Measurements from ENCODE around the gene HDGFL2. TPM values are rescaled to one million over a fixed set of nuclear protein-coding genes. Genes with fewer than 3 reads are reported as not detected.
A peak's percentile ranks its signal among the peaks of the same experiment; 100 is the strongest.

The HDGFL2 gene
- polyA plus RNA-seq, 6 donors from 2014 or later: 0.91 to 22.7 (median 11.5) TPM

DNA sequence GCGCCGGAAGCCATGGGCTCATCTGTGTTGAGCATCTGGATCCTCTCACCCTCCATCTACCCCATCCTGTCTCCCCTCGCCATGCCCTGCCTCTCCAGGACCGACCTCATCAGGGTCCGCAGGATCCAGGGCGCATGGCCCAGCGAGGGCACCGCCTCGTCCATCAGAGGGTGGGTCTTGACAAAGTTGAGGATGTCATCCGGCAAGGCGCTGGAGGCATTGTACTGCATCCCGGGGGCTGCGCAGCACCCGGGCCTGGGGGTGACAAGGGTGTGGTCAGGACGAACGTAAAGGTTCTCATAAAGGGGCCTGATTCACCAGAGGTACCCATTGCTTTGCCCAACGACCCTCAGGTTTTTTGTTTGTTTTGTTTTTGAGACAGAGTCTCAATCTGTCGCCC, 77.9 kb downstream of the HDGFL2 start:
- Mint-ChIP-seq H3K36me3 (no peaks in the 10 kb centered on the region), H3K4me1 (peaks cover 0 to 10% (median 0%) of the 10 kb centered on the region in 3 donors), H3K27me3 (peaks cover 0 to 32% (median 14%) of the 10 kb centered on the region in 3 donors), H3K27ac (peak overlapping the region in 1 of 6 donors; percentile 44), H3K9me3 (peaks cover 0 to 12% (median 0%) of the 10 kb centered on the region in 7 donors), H3K4me3 (no peak overlapping the region)
- no peak for DNase-seq
- ATAC-seq (ENCODE audit: low read depth in 2 of 2): no peak

DNA sequence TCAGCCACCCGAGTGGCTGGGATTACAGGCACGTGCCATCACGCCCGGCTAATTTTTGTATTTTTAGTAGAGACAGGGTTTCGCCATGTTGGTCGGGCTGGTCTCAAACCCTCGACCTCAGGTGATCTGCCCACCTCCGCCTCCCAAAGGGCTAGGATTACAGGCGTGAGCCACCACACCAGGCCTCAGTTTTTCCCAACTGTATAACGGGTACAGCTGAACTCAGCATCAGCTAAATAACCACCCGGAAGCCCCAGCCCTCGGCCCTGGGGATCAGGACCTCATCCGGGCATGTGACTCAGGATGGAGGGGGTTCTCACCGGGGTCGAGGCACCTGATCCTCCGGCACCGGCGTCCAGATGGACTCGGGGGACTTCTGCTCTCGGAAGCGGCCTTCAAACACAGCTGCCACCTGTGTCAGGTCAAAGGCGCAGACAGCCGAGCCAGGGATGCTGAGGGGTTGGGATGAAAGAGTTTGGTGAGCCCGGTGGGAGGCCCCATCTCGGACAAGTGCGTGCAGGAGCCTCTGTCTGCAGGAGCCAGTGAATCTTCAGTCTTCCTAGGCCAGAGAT, 78.5 kb downstream of the HDGFL2 start:
- Mint-ChIP-seq H3K4me1 (peaks cover 0 to 10% (median 0%) of the 10 kb centered on the region in 3 donors), H3K27me3 (peaks cover 0 to 32% (median 14%) of the 10 kb centered on the region in 3 donors), H3K4me3 (no peak overlapping the region), H3K9me3 (peaks cover 0 to 12% (median 0%) of the 10 kb centered on the region in 7 donors), H3K36me3 (no peaks in the 10 kb centered on the region), H3K27ac (no peak overlapping the region)
- DNase-seq (no peak), ATAC-seq (ENCODE audit: low read depth in 2 of 2) (no peak)

Other genes with a start within 250 kb of the HDGFL2 start
- gene EBI3, start 242.8 kb upstream of the HDGFL2 start, polyA plus RNA-seq (ENCODE audit: low read depth in 6 of 6): 1 to 10 TPM; 1.0 to 7.3 (median 3.6) TPM
- gene YJU2, start 225.2 kb upstream of the HDGFL2 start, polyA plus RNA-seq (ENCODE audit: low read depth in 6 of 6): 10 to 100 TPM; 25.0 to 42.8 (median 30.7) TPM
- not detected for gene SHD, start 193.0 kb upstream of the HDGFL2 start, polyA plus RNA-seq (ENCODE audit: low read depth in 6 of 6)
- gene TMIGD2, start 169.9 kb upstream of the HDGFL2 start, polyA plus RNA-seq (ENCODE audit: low read depth in 6 of 6): not detected
- gene FSD1, start 167.7 kb upstream of the HDGFL2 start, polyA plus RNA-seq (ENCODE audit: low read depth in 6 of 6): 1 to 10 TPM in 3 of 6 donors, under 1 TPM in 1, not detected in 2; 1.00 to 1.6 (median 1.3) TPM
- gene STAP2, start 133.5 kb upstream of the HDGFL2 start, polyA plus RNA-seq (ENCODE audit: low read depth in 6 of 6): under 1 TPM in 1 of 6 donors, not detected in 5; 0.94 TPM
- gene MPND, start 128.7 kb upstream of the HDGFL2 start, polyA plus RNA-seq (ENCODE audit: low read depth in 6 of 6): 1 to 10 TPM; 4.6 to 6.3 (median 5.4) TPM
- gene SH3GL1, start 71.8 kb upstream of the HDGFL2 start, polyA plus RNA-seq (ENCODE audit: low read depth in 6 of 6): 10 to 100 TPM in 5 of 6 donors, 1 to 10 TPM in 1; 4.9 to 18.5 (median 12.7) TPM
- gene CHAF1A, start 69.7 kb upstream of the HDGFL2 start, polyA plus RNA-seq (ENCODE audit: low read depth in 6 of 6): 1 to 10 TPM in 5 of 6 donors, under 1 TPM in 1; 0.14 to 4.8 (median 2.7) TPM
- 1 to 10 TPM; 3.6 to 9.1 (median 5.6) TPM for gene UBXN6, start 14.5 kb upstream of the HDGFL2 start, polyA plus RNA-seq (ENCODE audit: low read depth in 6 of 6)
- under 1 TPM in 4 of 6 donors, not detected in 2; 0.04 to 0.21 (median 0.14) TPM for gene PLIN4, start 46.2 kb downstream of the HDGFL2 start, polyA plus RNA-seq (ENCODE audit: low read depth in 6 of 6)
- gene PLIN5, start 62.9 kb downstream of the HDGFL2 start, polyA plus RNA-seq (ENCODE audit: low read depth in 6 of 6): under 1 TPM in 1 of 6 donors, not detected in 5; 0.52 TPM
- under 1 TPM in 3 of 6 donors, not detected in 3; 0.12 to 0.58 (median 0.25) TPM for gene LRG1, start 67.7 kb downstream of the HDGFL2 start, polyA plus RNA-seq (ENCODE audit: low read depth in 6 of 6)
- not detected for gene SEMA6B, start 87.4 kb downstream of the HDGFL2 start, polyA plus RNA-seq (ENCODE audit: low read depth in 6 of 6)
- gene TNFAIP8L1, start 167.2 kb downstream of the HDGFL2 start, polyA plus RNA-seq (ENCODE audit: low read depth in 6 of 6): 10 to 100 TPM in 1 of 6 donors, 1 to 10 TPM in 5; 4.7 to 14.2 (median 8.0) TPM
- gene MYDGF, start 198.0 kb downstream of the HDGFL2 start, polyA plus RNA-seq (ENCODE audit: low read depth in 6 of 6): 100 to 1,000 TPM in 1 of 6 donors, 10 to 100 TPM in 5; 80.0 to 105 (median 83.2) TPM

All from naive B cell (primary cell).